Body of pancreas (tissue), 4 donors: ENCODE measurements around the gene BANK1.

ENCODE experiments used
- POLR2A ChIP-seq, 3 donors: fragments of 450-650 bp; IDR thresholded peaks; one replicate each; pipeline ENCODE4 v1.6.1; 2016; ENCODE audit warnings: antibody characterized with exemption in 3 of 3, mild to moderate bottlenecking in 2 of 3
- TF ChIP-seq, protein P1 (sequence below), 7 experiments: fragments of 450-650 bp in 4 of 7; fragments of 200-600 bp in 3 of 7; sonication (generic) in 3 of 7; IDR thresholded peaks; one replicate each; pipeline ENCODE4 v1.5.1; 2016 to 2019; ENCODE audit warnings: antibody characterized with exemption in 7 of 7

DNA sequence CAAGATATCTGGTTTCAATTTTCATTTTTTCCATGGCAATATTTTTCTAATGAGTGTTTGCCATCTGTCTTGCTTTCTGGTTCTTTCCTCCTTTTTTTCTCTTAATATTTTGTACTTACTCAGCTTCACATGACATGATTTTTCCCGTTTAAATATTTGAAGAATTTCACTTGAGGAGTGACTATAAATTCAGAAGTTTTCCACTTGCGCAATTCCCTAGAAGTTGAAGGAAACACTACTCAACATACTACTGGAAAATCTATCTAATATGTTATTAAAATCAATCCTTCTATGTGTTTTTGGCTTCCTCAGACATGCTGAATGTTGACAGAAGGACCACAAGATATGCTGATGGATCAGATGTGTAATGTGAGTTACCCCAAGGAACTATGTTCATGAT, 36.8 kb upstream of the BANK1 start:
- TF ChIP-seq, protein P1, sequence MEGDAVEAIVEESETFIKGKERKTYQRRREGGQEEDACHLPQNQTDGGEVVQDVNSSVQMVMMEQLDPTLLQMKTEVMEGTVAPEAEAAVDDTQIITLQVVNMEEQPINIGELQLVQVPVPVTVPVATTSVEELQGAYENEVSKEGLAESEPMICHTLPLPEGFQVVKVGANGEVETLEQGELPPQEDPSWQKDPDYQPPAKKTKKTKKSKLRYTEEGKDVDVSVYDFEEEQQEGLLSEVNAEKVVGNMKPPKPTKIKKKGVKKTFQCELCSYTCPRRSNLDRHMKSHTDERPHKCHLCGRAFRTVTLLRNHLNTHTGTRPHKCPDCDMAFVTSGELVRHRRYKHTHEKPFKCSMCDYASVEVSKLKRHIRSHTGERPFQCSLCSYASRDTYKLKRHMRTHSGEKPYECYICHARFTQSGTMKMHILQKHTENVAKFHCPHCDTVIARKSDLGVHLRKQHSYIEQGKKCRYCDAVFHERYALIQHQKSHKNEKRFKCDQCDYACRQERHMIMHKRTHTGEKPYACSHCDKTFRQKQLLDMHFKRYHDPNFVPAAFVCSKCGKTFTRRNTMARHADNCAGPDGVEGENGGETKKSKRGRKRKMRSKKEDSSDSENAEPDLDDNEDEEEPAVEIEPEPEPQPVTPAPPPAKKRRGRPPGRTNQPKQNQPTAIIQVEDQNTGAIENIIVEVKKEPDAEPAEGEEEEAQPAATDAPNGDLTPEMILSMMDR (IDR thresholded peaks at IDR 0.05) = no peak
- TF ChIP-seq POLR2A (IDR thresholded peaks at IDR 0.05) = no peak
